HepG2 (cell line): Measurements from ENCODE around the gene AGBL1.

Experiments
- EP300 ChIP-seq, 3 experiments: sonication (generic) in 1 of 3; formaldehyde crosslinking in 1 of 3; IDR thresholded peaks; 2 replicates each; pipeline versions ENCODE4 v1.5.1 to v1.6.1; 2011 to 2020; ENCODE audit warnings: low read depth in 2 of 3, low read length in 2 of 3, borderline replicate concordance in 1 of 3, improper control_type of control experiment in 1 of 3, mild to moderate bottlenecking in 1 of 3, missing genetic modification reagents in 1 of 3, moderate library complexity in 1 of 3
- ERF ChIP-seq: IDR thresholded peaks from 2 replicates; pipeline ENCODE4 v1.6.1; 2018; ENCODE audit warnings: missing biosample characterization, missing genetic modification reagents
- IRF2 ChIP-seq: IDR thresholded peaks from 2 replicates; pipeline ENCODE4 v1.6.1; 2018; ENCODE audit warnings: missing genetic modification reagents, missing compliant biosample characterization
- JUN ChIP-seq: sonication (generic); formaldehyde crosslinking; IDR thresholded peaks from 2 replicates; pipeline ENCODE4 v1.4.0; 2020; ENCODE audit warnings: mild to moderate bottlenecking, missing genetic modification reagents
- MAFK ChIP-seq, 2 experiments: IDR thresholded peaks in 1 of 2; conservative IDR thresholded peaks in 1 of 2; 2 replicates each; pipeline ENCODE4 v1.6.1; 2011; ENCODE audit warnings: improper control_type of control experiment in 2 of 2, low read length in 2 of 2
- MEF2D ChIP-seq: sonication (generic); formaldehyde crosslinking; IDR thresholded peaks from 2 replicates; pipeline ENCODE4 v1.5.1; 2020; ENCODE audit warnings: mild to moderate bottlenecking, missing genetic modification reagents
- POLR2A ChIP-seq, 2 experiments: IDR thresholded peaks; 2 replicates each; pipeline ENCODE4 v1.6.1; 2011; ENCODE audit warnings: low read depth in 2 of 2, low read length in 2 of 2, mild to moderate bottlenecking in 1 of 2, moderate library complexity in 1 of 2; ENCODE audit not compliant: insufficient read depth in 1 of 2
- ZBTB21 ChIP-seq: sonication (generic); formaldehyde crosslinking; IDR thresholded peaks from 2 replicates; pipeline ENCODE4 v1.4.0; 2020; ENCODE audit warnings: missing genetic modification reagents
- ZNF605 ChIP-seq: sonication (generic); formaldehyde crosslinking; IDR thresholded peaks from 2 replicates; pipeline ENCODE4 v1.8.0; 2022; ENCODE audit warnings: mild to moderate bottlenecking, missing genetic modification reagents
- TF ChIP-seq, protein P1 (sequence below): sonication (generic); formaldehyde crosslinking; IDR thresholded peaks from 2 replicates; pipeline ENCODE4 v1.4.0; 2020; ENCODE audit warnings: missing genetic modification reagents
- TF ChIP-seq, protein P2 (sequence below): sonication (generic); formaldehyde crosslinking; IDR thresholded peaks from 2 replicates; pipeline ENCODE4 v1.5.0; 2020; ENCODE audit warnings: mild to moderate bottlenecking, missing genetic modification reagents, moderate library complexity
- TF ChIP-seq, protein P3 (sequence below): sonication (generic); formaldehyde crosslinking; IDR thresholded peaks from 2 replicates; pipeline ENCODE4 v1.5.1; 2020; ENCODE audit warnings: mild to moderate bottlenecking, missing genetic modification reagents, moderate library complexity
- TF ChIP-seq, protein P4 (sequence below): IDR thresholded peaks from 2 replicates; pipeline ENCODE4 v1.6.1; 2016; ENCODE audit warnings: control low read depth
- TF ChIP-seq, protein P5 (sequence below), 2 experiments: sonication (generic) in 1 of 2; formaldehyde crosslinking in 1 of 2; IDR thresholded peaks; 2 replicates each; pipeline versions ENCODE4 v1.6.1 to v1.9.0; 2014 to 2022; ENCODE audit warnings: antibody characterized with exemption in 1 of 2, borderline replicate concordance in 1 of 2, inconsistent platforms in 1 of 2, low read depth in 1 of 2, missing genetic modification reagents in 1 of 2

DNA sequence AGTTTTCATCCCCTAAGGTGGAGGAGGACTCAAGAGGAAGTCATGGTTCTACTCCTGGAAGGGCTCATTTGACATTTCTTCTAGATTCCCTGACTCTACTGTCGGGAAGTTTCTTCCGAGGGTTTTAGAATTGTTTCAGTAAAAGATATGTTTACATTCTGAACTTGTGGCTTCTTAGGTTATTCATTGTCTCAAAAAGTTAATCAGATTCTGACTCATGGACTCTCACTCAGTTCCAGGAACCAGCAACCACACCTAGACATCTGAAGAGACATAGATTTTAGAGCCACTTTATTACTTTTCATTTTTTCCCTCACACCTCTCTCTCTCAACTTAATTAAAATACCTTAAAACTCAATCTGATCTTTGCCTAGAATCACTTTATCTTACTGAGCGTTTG is 862.6 kb downstream of the AGBL1 start:
- TF ChIP-seq ZNF605 = no peak
- TF ChIP-seq, protein P1, sequence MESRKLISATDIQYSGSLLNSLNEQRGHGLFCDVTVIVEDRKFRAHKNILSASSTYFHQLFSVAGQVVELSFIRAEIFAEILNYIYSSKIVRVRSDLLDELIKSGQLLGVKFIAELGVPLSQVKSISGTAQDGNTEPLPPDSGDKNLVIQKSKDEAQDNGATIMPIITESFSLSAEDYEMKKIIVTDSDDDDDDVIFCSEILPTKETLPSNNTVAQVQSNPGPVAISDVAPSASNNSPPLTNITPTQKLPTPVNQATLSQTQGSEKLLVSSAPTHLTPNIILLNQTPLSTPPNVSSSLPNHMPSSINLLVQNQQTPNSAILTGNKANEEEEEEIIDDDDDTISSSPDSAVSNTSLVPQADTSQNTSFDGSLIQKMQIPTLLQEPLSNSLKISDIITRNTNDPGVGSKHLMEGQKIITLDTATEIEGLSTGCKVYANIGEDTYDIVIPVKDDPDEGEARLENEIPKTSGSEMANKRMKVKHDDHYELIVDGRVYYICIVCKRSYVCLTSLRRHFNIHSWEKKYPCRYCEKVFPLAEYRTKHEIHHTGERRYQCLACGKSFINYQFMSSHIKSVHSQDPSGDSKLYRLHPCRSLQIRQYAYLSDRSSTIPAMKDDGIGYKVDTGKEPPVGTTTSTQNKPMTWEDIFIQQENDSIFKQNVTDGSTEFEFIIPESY = no peak
- TF ChIP-seq, protein P2, sequence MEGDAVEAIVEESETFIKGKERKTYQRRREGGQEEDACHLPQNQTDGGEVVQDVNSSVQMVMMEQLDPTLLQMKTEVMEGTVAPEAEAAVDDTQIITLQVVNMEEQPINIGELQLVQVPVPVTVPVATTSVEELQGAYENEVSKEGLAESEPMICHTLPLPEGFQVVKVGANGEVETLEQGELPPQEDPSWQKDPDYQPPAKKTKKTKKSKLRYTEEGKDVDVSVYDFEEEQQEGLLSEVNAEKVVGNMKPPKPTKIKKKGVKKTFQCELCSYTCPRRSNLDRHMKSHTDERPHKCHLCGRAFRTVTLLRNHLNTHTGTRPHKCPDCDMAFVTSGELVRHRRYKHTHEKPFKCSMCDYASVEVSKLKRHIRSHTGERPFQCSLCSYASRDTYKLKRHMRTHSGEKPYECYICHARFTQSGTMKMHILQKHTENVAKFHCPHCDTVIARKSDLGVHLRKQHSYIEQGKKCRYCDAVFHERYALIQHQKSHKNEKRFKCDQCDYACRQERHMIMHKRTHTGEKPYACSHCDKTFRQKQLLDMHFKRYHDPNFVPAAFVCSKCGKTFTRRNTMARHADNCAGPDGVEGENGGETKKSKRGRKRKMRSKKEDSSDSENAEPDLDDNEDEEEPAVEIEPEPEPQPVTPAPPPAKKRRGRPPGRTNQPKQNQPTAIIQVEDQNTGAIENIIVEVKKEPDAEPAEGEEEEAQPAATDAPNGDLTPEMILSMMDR (CRISPR knock-in tag) = no peak
- TF ChIP-seq, protein P3, sequence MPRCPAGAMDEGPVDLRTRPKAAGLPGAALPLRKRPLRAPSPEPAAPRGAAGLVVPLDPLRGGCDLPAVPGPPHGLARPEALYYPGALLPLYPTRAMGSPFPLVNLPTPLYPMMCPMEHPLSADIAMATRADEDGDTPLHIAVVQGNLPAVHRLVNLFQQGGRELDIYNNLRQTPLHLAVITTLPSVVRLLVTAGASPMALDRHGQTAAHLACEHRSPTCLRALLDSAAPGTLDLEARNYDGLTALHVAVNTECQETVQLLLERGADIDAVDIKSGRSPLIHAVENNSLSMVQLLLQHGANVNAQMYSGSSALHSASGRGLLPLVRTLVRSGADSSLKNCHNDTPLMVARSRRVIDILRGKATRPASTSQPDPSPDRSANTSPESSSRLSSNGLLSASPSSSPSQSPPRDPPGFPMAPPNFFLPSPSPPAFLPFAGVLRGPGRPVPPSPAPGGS (CRISPR knock-in tag) = no peak
- no peak for TF ChIP-seq IRF2 (CRISPR knock-in tag)
- TF ChIP-seq, protein P4, sequence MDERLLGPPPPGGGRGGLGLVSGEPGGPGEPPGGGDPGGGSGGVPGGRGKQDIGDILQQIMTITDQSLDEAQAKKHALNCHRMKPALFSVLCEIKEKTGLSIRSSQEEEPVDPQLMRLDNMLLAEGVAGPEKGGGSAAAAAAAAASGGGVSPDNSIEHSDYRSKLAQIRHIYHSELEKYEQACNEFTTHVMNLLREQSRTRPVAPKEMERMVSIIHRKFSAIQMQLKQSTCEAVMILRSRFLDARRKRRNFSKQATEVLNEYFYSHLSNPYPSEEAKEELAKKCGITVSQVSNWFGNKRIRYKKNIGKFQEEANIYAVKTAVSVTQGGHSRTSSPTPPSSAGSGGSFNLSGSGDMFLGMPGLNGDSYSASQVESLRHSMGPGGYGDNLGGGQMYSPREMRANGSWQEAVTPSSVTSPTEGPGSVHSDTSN (CRISPR knock-in tag) = no peak
- no peak for TF ChIP-seq MEF2D (CRISPR knock-in tag)
- TF ChIP-seq EP300 (IDR thresholded peaks at IDR 0.05; ENCODE audit: low read depth in 2 of 2, low read length in 2 of 2) = no peak
- no peak for TF ChIP-seq EP300 (CRISPR knock-in tag; IDR thresholded peaks at IDR 0.05; ENCODE audit: borderline replicate concordance)
- TF ChIP-seq ZBTB21 (CRISPR knock-in tag) = no peak
- no peak for TF ChIP-seq ERF
- no peak for TF ChIP-seq MAFK (conservative IDR thresholded peaks at IDR 0.05 in 1 of 2, IDR thresholded peaks at IDR 0.05 in 1 of 2; ENCODE audit: low read length in 2 of 2)
- no peak for TF ChIP-seq JUN (CRISPR knock-in tag)
- TF ChIP-seq POLR2A (IDR thresholded peaks at IDR 0.05; ENCODE audit: insufficient read depth in 1 of 2, low read depth in 2 of 2, low read length in 2 of 2) = no peak
- TF ChIP-seq, protein P5, sequence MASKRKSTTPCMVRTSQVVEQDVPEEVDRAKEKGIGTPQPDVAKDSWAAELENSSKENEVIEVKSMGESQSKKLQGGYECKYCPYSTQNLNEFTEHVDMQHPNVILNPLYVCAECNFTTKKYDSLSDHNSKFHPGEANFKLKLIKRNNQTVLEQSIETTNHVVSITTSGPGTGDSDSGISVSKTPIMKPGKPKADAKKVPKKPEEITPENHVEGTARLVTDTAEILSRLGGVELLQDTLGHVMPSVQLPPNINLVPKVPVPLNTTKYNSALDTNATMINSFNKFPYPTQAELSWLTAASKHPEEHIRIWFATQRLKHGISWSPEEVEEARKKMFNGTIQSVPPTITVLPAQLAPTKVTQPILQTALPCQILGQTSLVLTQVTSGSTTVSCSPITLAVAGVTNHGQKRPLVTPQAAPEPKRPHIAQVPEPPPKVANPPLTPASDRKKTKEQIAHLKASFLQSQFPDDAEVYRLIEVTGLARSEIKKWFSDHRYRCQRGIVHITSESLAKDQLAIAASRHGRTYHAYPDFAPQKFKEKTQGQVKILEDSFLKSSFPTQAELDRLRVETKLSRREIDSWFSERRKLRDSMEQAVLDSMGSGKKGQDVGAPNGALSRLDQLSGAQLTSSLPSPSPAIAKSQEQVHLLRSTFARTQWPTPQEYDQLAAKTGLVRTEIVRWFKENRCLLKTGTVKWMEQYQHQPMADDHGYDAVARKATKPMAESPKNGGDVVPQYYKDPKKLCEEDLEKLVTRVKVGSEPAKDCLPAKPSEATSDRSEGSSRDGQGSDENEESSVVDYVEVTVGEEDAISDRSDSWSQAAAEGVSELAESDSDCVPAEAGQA (IDR thresholded peaks at IDR 0.05; ENCODE audit: low read depth) = no peak
- TF ChIP-seq, protein P5 (CRISPR knock-in tag; IDR thresholded peaks at IDR 0.05; ENCODE audit: borderline replicate concordance) = no peak
